Parathyroid adenoma (tissue), 2 donors: ENCODE results near the gene MKX.

Experiments
- H2AFZ ChIP-seq: fragments of 300-600 bp; sonication (generic); one replicate; pipeline ENCODE4 v1.7.0; 2017; ENCODE audit warnings: antibody characterized with exemption, mild to moderate bottlenecking
- H3K27ac ChIP-seq: fragments of 300-600 bp; sonication (generic); one replicate; pipeline ENCODE4 v1.7.0; 2017
- H3K27me3 ChIP-seq: fragments of 300-600 bp; sonication (generic); one replicate; pipeline ENCODE4 v1.7.0; 2017; ENCODE audit warnings: low read length; ENCODE audit not compliant: control insufficient read depth, insufficient read depth
- H3K36me3 ChIP-seq: fragments of 300-600 bp; sonication (generic); one replicate; pipeline ENCODE4 v1.7.0; 2017; ENCODE audit warnings: low read length; ENCODE audit not compliant: control insufficient read depth, insufficient read depth
- H3K4me1 ChIP-seq: fragments of 300-600 bp; sonication (generic); one replicate; pipeline ENCODE4 v1.7.0; 2017; ENCODE audit warnings: control low read depth
- H3K4me2 ChIP-seq: fragments of 300-600 bp; sonication (generic); one replicate; pipeline ENCODE4 v1.7.0; 2017; ENCODE audit warnings: low read length
- H3K4me3 ChIP-seq: fragments of 300-600 bp; sonication (generic); one replicate; pipeline ENCODE4 v1.7.0; 2017; ENCODE audit warnings: low read depth, low read length
- H3K79me2 ChIP-seq: fragments of 300-600 bp; sonication (generic); one replicate; pipeline ENCODE4 v1.7.0; 2017; ENCODE audit warnings: control low read depth
- H3K9ac ChIP-seq: fragments of 300-600 bp; sonication (generic); one replicate; pipeline ENCODE4 v1.7.0; 2017; ENCODE audit warnings: mild to moderate bottlenecking
- H3K9me3 ChIP-seq: fragments of 300-600 bp; sonication (generic); one replicate; pipeline ENCODE4 v1.7.0; 2017; ENCODE audit warnings: low read length; ENCODE audit not compliant: control insufficient read depth
- CTCF ChIP-seq: fragments of 300-600 bp; sonication (generic); IDR thresholded peaks from one replicate; pipeline ENCODE4 v1.7.0; 2017; ENCODE audit warnings: antibody characterized with exemption, mild to moderate bottlenecking
- donor health status: primary hyperparathyroidism.

Gene MKX

GRCh38 chr10:27628621-27629020 lies 117.0 kb downstream of the MKX start:
- no peaks in the 10 kb centered on the region for H3K79me2 ChIP-seq
- no peak overlapping the region for H3K4me3 ChIP-seq
- no peak overlapping the region for H2AFZ ChIP-seq
- H3K27me3 ChIP-seq: no peaks in the 10 kb centered on the region
- no peak overlapping the region for H3K27ac ChIP-seq
- H3K4me1 ChIP-seq: no peaks in the 10 kb centered on the region
- TF ChIP-seq CTCF: no peak
- no peaks in the 10 kb centered on the region for H3K36me3 ChIP-seq
- H3K9me3 ChIP-seq: no peaks in the 10 kb centered on the region
- no peak overlapping the region for H3K9ac ChIP-seq
- no peak overlapping the region for H3K4me2 ChIP-seq

DNA sequence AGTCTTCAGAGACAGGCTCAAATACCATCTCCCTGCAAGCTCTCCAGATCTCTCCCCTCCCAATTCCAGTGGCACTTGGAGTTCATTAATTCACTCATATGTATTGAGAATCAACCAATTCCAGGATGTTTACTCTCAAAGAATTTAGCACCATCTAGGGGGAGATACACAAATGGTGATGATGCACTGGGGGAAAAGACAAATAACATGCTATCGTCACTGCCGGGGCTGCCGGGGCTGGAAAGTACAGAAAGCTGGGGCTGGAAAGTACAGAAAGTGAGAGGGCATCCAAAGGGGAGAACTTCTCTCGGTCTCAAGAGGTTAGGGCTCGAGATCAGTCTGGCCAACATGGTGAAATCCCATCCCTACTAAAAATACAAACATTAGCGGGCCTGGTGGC lies 118.7 kb downstream of the MKX start:
- Histone ChIP-seq H3K79me2 (no peaks in the 10 kb centered on the region), H3K36me3 (no peaks in the 10 kb centered on the region), H3K4me2 (no peak overlapping the region), H2AFZ (no peak overlapping the region), H3K9ac (no peak overlapping the region), H3K27me3 (no peaks in the 10 kb centered on the region), H3K27ac (no peak overlapping the region), H3K4me3 (no peak overlapping the region), H3K9me3 (no peaks in the 10 kb centered on the region), H3K4me1 (no peaks in the 10 kb centered on the region)
- no peak for TF ChIP-seq CTCF

- no peak overlapping the region for H2AFZ ChIP-seq
- no peaks in the 10 kb centered on the region for H3K27me3 ChIP-seq
- no peaks in the 10 kb centered on the region for H3K4me1 ChIP-seq
- H3K4me3 ChIP-seq: no peak overlapping the region
- TF ChIP-seq CTCF: no peak
- H3K9ac ChIP-seq: no peak overlapping the region
- H3K27ac ChIP-seq: no peak overlapping the region
- H3K4me2 ChIP-seq: no peak overlapping the region
- no peaks in the 10 kb centered on the region for H3K79me2 ChIP-seq
- H3K36me3 ChIP-seq: no peaks in the 10 kb centered on the region
- no peaks in the 10 kb centered on the region for H3K9me3 ChIP-seq
Measured at GRCh38 chr10:27625452-27626211, 120.0 kb downstream of the MKX start.

DNA sequence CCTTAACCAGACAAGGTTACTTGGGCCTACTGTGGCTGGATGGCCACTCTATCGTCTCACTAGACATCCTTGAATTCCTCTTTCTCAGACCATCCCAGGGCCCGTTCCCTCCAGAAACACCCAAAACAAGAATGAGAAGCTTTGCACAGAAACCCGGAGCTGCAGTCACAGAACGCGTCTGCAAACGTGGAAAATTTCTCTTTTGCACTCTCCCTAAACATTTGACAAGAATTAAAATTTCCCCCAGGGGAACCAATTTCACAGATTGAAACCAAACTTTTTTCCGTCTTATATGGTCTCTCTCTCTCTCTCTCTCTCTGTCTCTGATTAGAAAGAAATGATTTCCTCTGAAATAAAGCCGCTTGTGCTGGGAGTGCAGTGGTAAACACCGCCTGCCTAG lies 120.7 kb downstream of the MKX start:
- Histone ChIP-seq H3K9me3 (no peaks in the 10 kb centered on the region), H3K4me3 (no peak overlapping the region), H3K36me3 (no peaks in the 10 kb centered on the region), H3K4me2 (no peak overlapping the region), H3K79me2 (no peaks in the 10 kb centered on the region), H3K27ac (no peak overlapping the region), H3K27me3 (no peaks in the 10 kb centered on the region), H3K9ac (no peak overlapping the region), H3K4me1 (no peaks in the 10 kb centered on the region), H2AFZ (no peak overlapping the region)
- no peak for TF ChIP-seq CTCF
